HG03103 (cell line): Measurements from ENCODE around the gene SBK3.

Source experiments
- ATAC-seq: cut with Tn5 transposase; IDR thresholded peaks from one replicate; pipeline ENCODE4 v1.9.1; 2021; ENCODE audit warnings: low read depth; ENCODE audit not compliant: unreplicated experiment

SBK3 gene

DNA sequence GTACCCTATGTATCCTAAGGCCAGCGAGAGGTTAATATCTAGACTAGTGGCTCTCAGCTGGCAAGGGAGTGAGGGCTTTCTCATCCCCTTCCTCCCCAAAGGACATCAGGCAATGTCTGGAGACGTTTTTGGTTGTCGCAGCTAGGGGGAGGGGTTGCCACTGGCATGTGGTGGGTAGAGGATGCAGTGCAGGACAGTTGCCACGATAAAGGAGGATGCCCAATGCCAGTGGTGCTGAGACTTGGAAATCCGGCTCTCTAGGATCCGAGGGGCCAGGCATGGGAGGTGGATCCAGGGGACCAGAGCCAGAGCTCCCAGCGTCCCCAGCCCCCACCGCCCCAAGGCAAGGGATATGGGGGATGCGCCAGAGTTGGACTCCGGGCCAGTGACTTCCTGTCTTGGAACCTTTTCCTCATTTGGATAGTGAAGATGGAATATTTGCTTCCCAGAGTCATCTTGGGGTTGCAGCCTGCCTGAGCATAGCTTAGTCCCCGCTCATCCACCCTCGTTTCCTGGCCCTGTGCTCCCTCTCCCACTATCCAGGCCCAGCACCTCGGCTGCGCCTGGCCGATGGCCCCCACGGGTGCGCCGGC lies 52.2 kb downstream of the SBK3 start:
- ATAC-seq = no peak

DNA sequence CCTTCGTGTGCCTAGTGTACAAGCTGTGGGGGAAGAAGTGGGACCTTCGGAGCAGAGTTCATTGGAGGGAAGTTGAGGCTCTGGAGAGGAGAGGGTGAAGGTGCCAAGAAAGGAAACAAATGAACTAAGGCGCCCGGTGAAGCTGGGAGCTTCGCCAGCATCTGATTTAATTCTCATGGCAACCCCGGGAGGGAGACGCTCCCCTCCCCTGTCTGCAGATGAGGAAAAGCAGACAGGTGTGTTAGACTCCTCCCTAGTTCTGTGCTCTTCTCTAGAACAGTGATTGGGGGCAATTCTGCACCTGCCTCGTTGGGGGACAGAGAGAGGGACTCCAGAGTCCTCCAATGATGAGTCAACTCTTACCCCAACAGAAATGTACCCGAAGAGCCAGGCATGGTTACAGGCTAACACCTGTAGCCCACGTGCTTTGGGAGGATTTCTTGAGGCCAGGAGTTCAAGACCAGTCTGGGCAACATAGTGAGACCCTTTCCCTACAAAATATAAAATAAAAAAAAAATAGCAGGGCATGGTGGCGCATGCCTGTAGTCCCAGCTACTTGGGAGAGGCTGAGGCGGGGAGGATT lies 52.9 kb downstream of the SBK3 start:
- no peak for ATAC-seq

DNA sequence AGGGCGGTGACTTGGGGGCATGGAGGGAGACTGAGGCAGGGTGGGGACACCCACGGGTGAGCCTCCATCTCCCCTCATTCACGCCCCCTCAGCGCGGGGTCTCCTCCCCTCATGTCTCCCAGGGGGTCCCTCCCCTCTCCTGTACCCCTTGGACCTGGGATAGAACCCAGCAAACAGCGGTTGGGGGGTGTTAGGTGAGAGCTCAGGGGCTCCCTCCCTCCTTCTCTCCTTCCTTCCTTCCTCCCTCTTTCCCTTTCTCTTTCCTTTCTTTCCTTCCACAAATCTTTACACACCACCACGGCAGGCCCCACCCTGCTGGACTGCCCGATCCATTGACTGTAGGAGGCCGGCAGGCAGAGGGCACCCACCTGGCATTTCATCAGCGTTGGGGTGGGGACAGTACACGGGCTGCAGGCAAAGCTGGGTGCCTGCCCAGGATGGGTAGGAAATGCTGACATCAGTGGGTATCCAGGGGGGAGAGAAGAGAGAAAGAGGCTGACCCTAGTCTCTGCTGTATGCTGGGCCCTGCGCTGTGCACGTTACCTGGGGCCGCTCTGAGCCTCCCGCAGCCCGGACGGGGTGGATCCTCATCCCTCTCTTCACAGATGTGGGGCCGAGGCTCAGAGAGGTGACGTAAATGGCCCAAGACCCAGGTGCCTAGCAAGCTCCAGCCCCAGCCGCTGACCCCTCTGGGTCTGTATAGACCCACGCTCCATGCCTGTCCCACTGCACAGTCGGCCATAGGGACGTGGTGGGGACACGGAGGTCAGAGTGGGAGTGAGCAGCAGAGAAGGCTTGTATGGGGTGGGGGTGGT lies 53.6 kb downstream of the SBK3 start:
- ATAC-seq = no peak
